HEK293 (cell line): ENCODE results near the gene HIF3A.

Source experiments
- FEZF1 ChIP-seq: fragments of 450-650 bp; formaldehyde crosslinking; IDR thresholded peaks from 2 replicates; pipeline ENCODE4 v1.5.1; 2016; ENCODE audit warnings: missing biosample characterization, missing genetic modification characterization
- GLI4 ChIP-seq: fragments of 450-650 bp; formaldehyde crosslinking; IDR thresholded peaks from 2 replicates; pipeline ENCODE4 v1.5.1; 2016; ENCODE audit warnings: missing biosample characterization, missing genetic modification characterization
- KLF7 ChIP-seq: fragments of 450-650 bp; formaldehyde crosslinking; IDR thresholded peaks from 2 replicates; pipeline ENCODE4 v1.5.1; 2016; ENCODE audit warnings: missing biosample characterization, missing genetic modification characterization, borderline replicate concordance
- OVOL3 ChIP-seq: fragments of 450-650 bp; formaldehyde crosslinking; IDR thresholded peaks from 2 replicates; pipeline ENCODE4 v1.5.1; 2016; ENCODE audit warnings: missing biosample characterization, missing genetic modification characterization
- REPIN1 ChIP-seq: fragments of 450-650 bp; formaldehyde crosslinking; IDR thresholded peaks from 2 replicates; pipeline ENCODE4 v1.5.1; 2017; ENCODE audit warnings: missing biosample characterization, missing genetic modification characterization, low read depth
- SP3 ChIP-seq: fragments of 450-650 bp; formaldehyde crosslinking; IDR thresholded peaks from 2 replicates; pipeline ENCODE4 v1.5.1; 2016; ENCODE audit warnings: missing biosample characterization, missing genetic modification characterization
- TRIM28 ChIP-seq: IDR thresholded peaks from 2 replicates; pipeline ENCODE4 v1.6.1; 2011; ENCODE audit warnings: low read length, control low read depth, borderline replicate concordance
- ZEB2 ChIP-seq: fragments of 450-650 bp; formaldehyde crosslinking; IDR thresholded peaks from 2 replicates; pipeline ENCODE4 v1.5.1; 2016; ENCODE audit warnings: missing biosample characterization, missing genetic modification characterization
- ZFP41 ChIP-seq: fragments of 450-650 bp; formaldehyde crosslinking; IDR thresholded peaks from 2 replicates; pipeline ENCODE4 v1.5.1; 2016; ENCODE audit warnings: missing biosample characterization, missing genetic modification characterization, borderline replicate concordance
- ZIC2 ChIP-seq: fragments of 450-650 bp; formaldehyde crosslinking; IDR thresholded peaks from 2 replicates; pipeline ENCODE4 v1.5.1; 2016; ENCODE audit warnings: missing biosample characterization, missing genetic modification characterization
- ZNF146 ChIP-seq: fragments of 450-650 bp; formaldehyde crosslinking; IDR thresholded peaks from 2 replicates; pipeline ENCODE4 v1.5.1; 2016; ENCODE audit warnings: missing biosample characterization, missing genetic modification characterization
- ZNF16 ChIP-seq: fragments of 450-650 bp; formaldehyde crosslinking; IDR thresholded peaks from 2 replicates; pipeline ENCODE4 v1.5.1; 2016; ENCODE audit warnings: low read depth, missing biosample characterization, missing genetic modification characterization
- ZNF202 ChIP-seq: fragments of 450-650 bp; formaldehyde crosslinking; IDR thresholded peaks from 2 replicates; pipeline ENCODE4 v1.5.1; 2016; ENCODE audit warnings: missing biosample characterization, missing genetic modification characterization, borderline replicate concordance
- ZNF221 ChIP-seq: fragments of 450-650 bp; formaldehyde crosslinking; IDR thresholded peaks from 2 replicates; pipeline ENCODE4 v1.5.1; 2017; ENCODE audit warnings: missing biosample characterization, missing genetic modification characterization, borderline replicate concordance
- ZNF292 ChIP-seq: fragments of 450-650 bp; formaldehyde crosslinking; IDR thresholded peaks from 2 replicates; pipeline ENCODE4 v1.5.1; 2016; ENCODE audit warnings: low read depth, missing biosample characterization, missing genetic modification characterization, borderline replicate concordance
- ZNF324 ChIP-seq: fragments of 450-650 bp; formaldehyde crosslinking; IDR thresholded peaks from 2 replicates; pipeline ENCODE4 v1.5.1; 2016; ENCODE audit warnings: missing biosample characterization, missing genetic modification characterization
- ZNF391 ChIP-seq: fragments of 450-650 bp; formaldehyde crosslinking; IDR thresholded peaks from 2 replicates; pipeline ENCODE4 v1.5.1; 2016; ENCODE audit warnings: low read depth, missing biosample characterization, missing genetic modification characterization, borderline replicate concordance
- ZNF423 ChIP-seq: fragments of 450-650 bp; formaldehyde crosslinking; IDR thresholded peaks from 2 replicates; pipeline ENCODE4 v1.5.1; 2016; ENCODE audit warnings: missing biosample characterization, missing genetic modification characterization
- ZNF501 ChIP-seq: fragments of 450-650 bp; formaldehyde crosslinking; IDR thresholded peaks from 2 replicates; pipeline ENCODE4 v1.5.1; 2016; ENCODE audit warnings: missing biosample characterization, missing genetic modification characterization
- ZNF561 ChIP-seq: fragments of 450-650 bp; IDR thresholded peaks from 2 replicates; pipeline ENCODE4 v1.5.1; 2018; ENCODE audit warnings: missing biosample characterization, missing genetic modification characterization, borderline replicate concordance
- ZNF600 ChIP-seq: fragments of 450-650 bp; formaldehyde crosslinking; IDR thresholded peaks from 2 replicates; pipeline ENCODE4 v1.5.1; 2016; ENCODE audit warnings: missing biosample characterization, missing genetic modification characterization
- ZNF629 ChIP-seq: fragments of 450-650 bp; formaldehyde crosslinking; IDR thresholded peaks from 2 replicates; pipeline ENCODE4 v1.5.1; 2017; ENCODE audit warnings: missing biosample characterization, missing genetic modification characterization
- ZNF660 ChIP-seq: fragments of 450-650 bp; IDR thresholded peaks from 2 replicates; pipeline ENCODE4 v1.5.1; 2018; ENCODE audit warnings: missing biosample characterization, mild to moderate bottlenecking, missing genetic modification characterization
- ZNF664 ChIP-seq: fragments of 450-650 bp; formaldehyde crosslinking; IDR thresholded peaks from 2 replicates; pipeline ENCODE4 v1.5.1; 2016; ENCODE audit warnings: missing biosample characterization, missing genetic modification characterization
- TF ChIP-seq, protein P1 (sequence below): fragments of 450-650 bp; formaldehyde crosslinking; IDR thresholded peaks from 2 replicates; pipeline ENCODE4 v1.5.1; 2016; ENCODE audit warnings: missing biosample characterization, missing genetic modification characterization
- TF ChIP-seq, protein P2 (sequence below): fragments of 450-650 bp; formaldehyde crosslinking; IDR thresholded peaks from 2 replicates; pipeline ENCODE4 v1.5.1; 2016; ENCODE audit warnings: missing biosample characterization, missing genetic modification characterization
- TF ChIP-seq, protein P3 (sequence below): fragments of 450-650 bp; IDR thresholded peaks from 2 replicates; pipeline ENCODE4 v1.5.1; 2018; ENCODE audit warnings: missing biosample characterization, mild to moderate bottlenecking, missing genetic modification characterization
- TF ChIP-seq, protein P4 (sequence below): fragments of 450-650 bp; formaldehyde crosslinking; IDR thresholded peaks from 2 replicates; pipeline ENCODE4 v1.5.1; 2017; ENCODE audit warnings: missing biosample characterization, missing genetic modification characterization
- TF ChIP-seq, protein P5 (sequence below): fragments of 450-650 bp; formaldehyde crosslinking; IDR thresholded peaks from 2 replicates; pipeline ENCODE4 v1.5.1; 2016; ENCODE audit warnings: missing biosample characterization, missing genetic modification characterization

The HIF3A gene

DNA sequence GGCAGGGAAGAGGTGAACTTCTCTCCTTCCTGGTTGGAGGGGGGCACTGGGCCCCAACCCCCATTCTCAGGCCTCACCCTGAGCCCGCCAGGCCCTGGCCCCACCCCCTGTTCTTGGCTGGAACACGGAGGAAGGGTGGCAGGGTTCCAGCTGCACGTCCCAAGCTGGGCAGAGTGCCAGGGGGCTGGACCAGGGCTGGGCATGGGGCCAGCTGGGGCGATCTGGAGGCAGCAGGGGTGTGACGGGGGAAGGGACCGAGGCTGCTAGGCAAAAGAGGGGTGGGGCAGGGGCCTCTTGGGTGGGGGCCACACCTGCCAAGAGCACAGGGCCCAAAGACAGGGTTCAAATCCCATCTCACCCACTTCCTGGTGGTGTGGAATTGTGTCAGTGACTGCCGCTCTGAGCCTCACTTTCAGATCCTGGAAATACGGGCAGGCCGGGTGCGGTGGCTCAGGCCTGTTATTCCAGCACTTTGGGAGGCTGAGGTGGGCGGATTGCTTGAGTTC, 2.2 kb downstream of the HIF3A start (continued):
- TF ChIP-seq, protein P1, sequence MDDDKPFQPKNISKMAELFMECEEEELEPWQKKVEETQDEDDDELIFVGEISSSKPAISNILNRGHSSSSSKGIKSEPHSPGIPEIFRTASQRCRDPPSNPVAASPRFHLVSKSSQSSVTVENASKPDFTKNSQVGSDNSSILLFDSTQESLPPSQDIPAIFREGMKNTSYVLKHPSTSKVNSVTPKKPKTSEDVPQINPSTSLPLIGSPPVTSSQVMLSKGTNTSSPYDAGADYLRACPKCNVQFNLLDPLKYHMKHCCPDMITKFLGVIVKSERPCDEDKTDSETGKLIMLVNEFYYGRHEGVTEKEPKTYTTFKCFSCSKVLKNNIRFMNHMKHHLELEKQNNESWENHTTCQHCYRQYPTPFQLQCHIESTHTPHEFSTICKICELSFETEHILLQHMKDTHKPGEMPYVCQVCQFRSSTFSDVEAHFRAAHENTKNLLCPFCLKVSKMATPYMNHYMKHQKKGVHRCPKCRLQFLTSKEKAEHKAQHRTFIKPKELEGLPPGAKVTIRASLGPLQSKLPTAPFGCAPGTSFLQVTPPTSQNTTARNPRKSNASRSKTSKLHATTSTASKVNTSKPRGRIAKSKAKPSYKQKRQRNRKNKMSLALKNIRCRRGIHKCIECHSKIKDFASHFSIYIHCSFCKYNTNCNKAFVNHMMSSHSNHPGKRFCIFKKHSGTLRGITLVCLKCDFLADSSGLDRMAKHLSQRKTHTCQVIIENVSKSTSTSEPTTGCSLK: no peak
- no peak for TF ChIP-seq OVOL3 (tag by site-specific recombination)
- TF ChIP-seq ZEB2: 0 out of 2 replicates have a peak, but pooled peaks have one; percentile 30
- TF ChIP-seq ZNF391: peak; percentile 53; the same call in 1 of the 2 replicates
- TF ChIP-seq, protein P2, sequence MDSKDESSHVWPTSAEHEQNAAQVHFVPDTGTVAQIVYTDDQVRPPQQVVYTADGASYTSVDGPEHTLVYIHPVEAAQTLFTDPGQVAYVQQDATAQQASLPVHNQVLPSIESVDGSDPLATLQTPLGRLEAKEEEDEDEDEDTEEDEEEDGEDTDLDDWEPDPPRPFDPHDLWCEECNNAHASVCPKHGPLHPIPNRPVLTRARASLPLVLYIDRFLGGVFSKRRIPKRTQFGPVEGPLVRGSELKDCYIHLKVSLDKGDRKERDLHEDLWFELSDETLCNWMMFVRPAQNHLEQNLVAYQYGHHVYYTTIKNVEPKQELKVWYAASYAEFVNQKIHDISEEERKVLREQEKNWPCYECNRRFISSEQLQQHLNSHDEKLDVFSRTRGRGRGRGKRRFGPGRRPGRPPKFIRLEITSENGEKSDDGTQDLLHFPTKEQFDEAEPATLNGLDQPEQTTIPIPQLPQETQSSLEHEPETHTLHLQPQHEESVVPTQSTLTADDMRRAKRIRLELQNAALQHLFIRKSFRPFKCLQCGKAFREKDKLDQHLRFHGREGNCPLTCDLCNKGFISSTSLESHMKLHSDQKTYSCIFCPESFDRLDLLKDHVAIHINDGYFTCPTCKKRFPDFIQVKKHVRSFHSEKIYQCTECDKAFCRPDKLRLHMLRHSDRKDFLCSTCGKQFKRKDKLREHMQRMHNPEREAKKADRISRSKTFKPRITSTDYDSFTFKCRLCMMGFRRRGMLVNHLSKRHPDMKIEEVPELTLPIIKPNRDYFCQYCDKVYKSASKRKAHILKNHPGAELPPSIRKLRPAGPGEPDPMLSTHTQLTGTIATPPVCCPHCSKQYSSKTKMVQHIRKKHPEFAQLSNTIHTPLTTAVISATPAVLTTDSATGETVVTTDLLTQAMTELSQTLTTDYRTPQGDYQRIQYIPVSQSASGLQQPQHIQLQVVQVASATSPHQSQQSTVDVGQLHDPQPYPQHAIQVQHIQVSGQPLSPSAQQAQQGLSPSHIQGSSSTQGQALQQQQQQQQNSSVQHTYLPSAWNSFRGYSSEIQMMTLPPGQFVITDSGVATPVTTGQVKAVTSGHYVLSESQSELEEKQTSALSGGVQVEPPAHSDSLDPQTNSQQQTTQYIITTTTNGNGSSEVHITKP: peak; percentile 82
- TF ChIP-seq ZFP41: no peak
- 0 out of 2 replicates have a peak, but pooled peaks have one; percentile 53 for TF ChIP-seq KLF7 (tag by site-specific recombination)
- peak; percentile 96 for TF ChIP-seq ZNF660 (tag by site-specific recombination)
- no peak for TF ChIP-seq ZNF324 (tag by site-specific recombination)
- TF ChIP-seq ZNF221 (tag by site-specific recombination): no peak
- peak; percentile 65; the same call in 1 of the 2 replicates for TF ChIP-seq ZNF600
- TF ChIP-seq GLI4 (tag by site-specific recombination): no peak
- TF ChIP-seq ZNF202 (tag by site-specific recombination): no peak
- TF ChIP-seq ZNF629 (tag by site-specific recombination): no peak
- peak; percentile 73 for TF ChIP-seq ZIC2 (tag by site-specific recombination)
- TF ChIP-seq, protein P3, sequence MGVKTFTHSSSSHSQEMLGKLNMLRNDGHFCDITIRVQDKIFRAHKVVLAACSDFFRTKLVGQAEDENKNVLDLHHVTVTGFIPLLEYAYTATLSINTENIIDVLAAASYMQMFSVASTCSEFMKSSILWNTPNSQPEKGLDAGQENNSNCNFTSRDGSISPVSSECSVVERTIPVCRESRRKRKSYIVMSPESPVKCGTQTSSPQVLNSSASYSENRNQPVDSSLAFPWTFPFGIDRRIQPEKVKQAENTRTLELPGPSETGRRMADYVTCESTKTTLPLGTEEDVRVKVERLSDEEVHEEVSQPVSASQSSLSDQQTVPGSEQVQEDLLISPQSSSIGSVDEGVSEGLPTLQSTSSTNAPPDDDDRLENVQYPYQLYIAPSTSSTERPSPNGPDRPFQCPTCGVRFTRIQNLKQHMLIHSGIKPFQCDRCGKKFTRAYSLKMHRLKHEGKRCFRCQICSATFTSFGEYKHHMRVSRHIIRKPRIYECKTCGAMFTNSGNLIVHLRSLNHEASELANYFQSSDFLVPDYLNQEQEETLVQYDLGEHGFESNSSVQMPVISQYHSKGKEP (tag by site-specific recombination): peak; percentile 75; the same call in 1 of the 2 replicates
- TF ChIP-seq FEZF1: no peak
- TF ChIP-seq, protein P4, sequence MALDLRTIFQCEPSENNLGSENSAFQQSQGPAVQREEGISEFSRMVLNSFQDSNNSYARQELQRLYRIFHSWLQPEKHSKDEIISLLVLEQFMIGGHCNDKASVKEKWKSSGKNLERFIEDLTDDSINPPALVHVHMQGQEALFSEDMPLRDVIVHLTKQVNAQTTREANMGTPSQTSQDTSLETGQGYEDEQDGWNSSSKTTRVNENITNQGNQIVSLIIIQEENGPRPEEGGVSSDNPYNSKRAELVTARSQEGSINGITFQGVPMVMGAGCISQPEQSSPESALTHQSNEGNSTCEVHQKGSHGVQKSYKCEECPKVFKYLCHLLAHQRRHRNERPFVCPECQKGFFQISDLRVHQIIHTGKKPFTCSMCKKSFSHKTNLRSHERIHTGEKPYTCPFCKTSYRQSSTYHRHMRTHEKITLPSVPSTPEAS (tag by site-specific recombination): no peak
- TF ChIP-seq ZNF16: no peak
- peak; percentile 67 for TF ChIP-seq SP3 (tag by site-specific recombination)
- TF ChIP-seq, protein P5, sequence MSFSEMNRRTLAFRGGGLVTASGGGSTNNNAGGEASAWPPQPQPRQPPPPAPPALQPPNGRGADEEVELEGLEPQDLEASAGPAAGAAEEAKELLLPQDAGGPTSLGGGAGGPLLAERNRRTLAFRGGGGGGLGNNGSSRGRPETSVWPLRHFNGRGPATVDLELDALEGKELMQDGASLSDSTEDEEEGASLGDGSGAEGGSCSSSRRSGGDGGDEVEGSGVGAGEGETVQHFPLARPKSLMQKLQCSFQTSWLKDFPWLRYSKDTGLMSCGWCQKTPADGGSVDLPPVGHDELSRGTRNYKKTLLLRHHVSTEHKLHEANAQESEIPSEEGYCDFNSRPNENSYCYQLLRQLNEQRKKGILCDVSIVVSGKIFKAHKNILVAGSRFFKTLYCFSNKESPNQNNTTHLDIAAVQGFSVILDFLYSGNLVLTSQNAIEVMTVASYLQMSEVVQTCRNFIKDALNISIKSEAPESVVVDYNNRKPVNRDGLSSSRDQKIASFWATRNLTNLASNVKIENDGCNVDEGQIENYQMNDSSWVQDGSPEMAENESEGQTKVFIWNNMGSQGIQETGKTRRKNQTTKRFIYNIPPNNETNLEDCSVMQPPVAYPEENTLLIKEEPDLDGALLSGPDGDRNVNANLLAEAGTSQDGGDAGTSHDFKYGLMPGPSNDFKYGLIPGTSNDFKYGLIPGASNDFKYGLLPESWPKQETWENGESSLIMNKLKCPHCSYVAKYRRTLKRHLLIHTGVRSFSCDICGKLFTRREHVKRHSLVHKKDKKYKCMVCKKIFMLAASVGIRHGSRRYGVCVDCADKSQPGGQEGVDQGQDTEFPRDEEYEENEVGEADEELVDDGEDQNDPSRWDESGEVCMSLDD (tag by site-specific recombination): 0 out of 2 replicates have a peak, but pooled peaks have one; percentile 55
- TF ChIP-seq ZNF561 (tag by site-specific recombination): peak; percentile 76
- 0 out of 2 replicates have a peak, but pooled peaks have one; percentile 27 for TF ChIP-seq ZNF501
- TF ChIP-seq REPIN1: no peak
- TF ChIP-seq ZNF664 (tag by site-specific recombination): no peak
- no peak for TF ChIP-seq ZNF292 (tag by site-specific recombination)
- TF ChIP-seq ZNF423 (tag by site-specific recombination): peak; percentile 63
- no peak for TF ChIP-seq ZNF146 (tag by site-specific recombination)
- no peak for TF ChIP-seq TRIM28
